PC-3 (cell line): ENCODE results near the gene GNAI2. TPM values are rescaled to one million over a fixed set of nuclear protein-coding genes. Genes with fewer than 3 reads are reported as not detected.

Experiments
- ATAC-seq: fragments of 200-7000 bp; cut with Tn5 transposase; 2 replicates; pipeline ENCODE4 v1.9.1; 2020; ENCODE audit warnings: mild to moderate bottlenecking, moderate library complexity
- BruUV-seq: library from RNA; stranded (reverse); fragments of 400-500 nt; replicated peaks from 2 replicates; lab custom pipeline; 2021; lab: Mats Ljungman, UMichigan
- CTCF ChIA-PET: fragments of 300-600 bp; sonication (Branson Sonifier 250); formaldehyde crosslinking; loops from one replicate; lab custom pipeline; 2022; ENCODE audit warnings: antibody characterized with exemption; lab: Charles Lee
- POLR2A ChIA-PET: fragments of 300-600 bp; sonication (Branson Sonifier 250); formaldehyde crosslinking; loops from one replicate; lab custom pipeline; 2022; ENCODE audit warnings: antibody characterized with exemption; ENCODE audit not compliant: unreplicated experiment; lab: Charles Lee
- DNase-seq: peaks from one replicate; pipeline ENCODE4 v3.0.0-alpha.2; 2015
- H2AFZ ChIP-seq: fragments of 300-600 bp; sonication (generic); 2 replicates; pipeline ENCODE4 v1.6.0; 2016; ENCODE audit warnings: antibody characterized with exemption, low read length
- H3F3A ChIP-seq: fragments of 300-600 bp; sonication (generic); one replicate; pipeline ENCODE4 v1.6.0; 2017; ENCODE audit warnings: antibody characterized with exemption, low read length, control low read depth, mild to moderate bottlenecking; ENCODE audit not compliant: unreplicated experiment
- H3K27ac ChIP-seq: fragments of 300-600 bp; sonication (generic); 2 replicates; pipeline ENCODE4 v1.5.1; 2016; ENCODE audit warnings: mild to moderate bottlenecking, low read length
- H3K27me3 ChIP-seq: fragments of 300-600 bp; sonication (generic); 2 replicates; pipeline ENCODE4 v1.6.1; 2016; ENCODE audit warnings: low read length, mixed read lengths
- H3K36me3 ChIP-seq: fragments of 300-600 bp; sonication (generic); 2 replicates; pipeline ENCODE4 v1.6.1; 2016; ENCODE audit warnings: low read depth, mixed run types, low read length, mixed read lengths
- H3K4me1 ChIP-seq: fragments of 300-600 bp; sonication (generic); 2 replicates; pipeline ENCODE4 v1.5.1; 2016; ENCODE audit warnings: low read length; ENCODE audit not compliant: insufficient read depth
- H3K4me2 ChIP-seq: fragments of 300-600 bp; sonication (generic); 2 replicates; pipeline ENCODE4 v1.6.0; 2016; ENCODE audit warnings: low read length
- H3K4me3 ChIP-seq: fragments of 300-600 bp; sonication (generic); 2 replicates; pipeline ENCODE4 v1.5.1; 2016; ENCODE audit warnings: mild to moderate bottlenecking, low read length, mixed read lengths
- H3K79me2 ChIP-seq: fragments of 300-600 bp; sonication (generic); 2 replicates; pipeline ENCODE4 v1.6.1; 2017; ENCODE audit warnings: low read length, mixed read lengths
- H3K9ac ChIP-seq: fragments of 300-600 bp; sonication (generic); 2 replicates; pipeline ENCODE4 v1.6.0; 2016; ENCODE audit warnings: mild to moderate bottlenecking, low read length
- H3K9me2 ChIP-seq: fragments of 300-600 bp; sonication (generic); replicated peaks from 2 replicates; pipeline ENCODE4 v1.6.1; 2016; ENCODE audit warnings: mixed run types, low read length, mixed read lengths
- H3K9me3 ChIP-seq: fragments of 300-600 bp; sonication (generic); 2 replicates; pipeline ENCODE4 v1.6.1; 2016; ENCODE audit warnings: low read length, mixed read lengths
- H4K20me1 ChIP-seq: fragments of 300-600 bp; sonication (generic); 2 replicates; pipeline ENCODE4 v1.6.1; 2016; ENCODE audit warnings: low read length, mixed read lengths
- EZH2 ChIP-seq: fragments of 300-600 bp; sonication (generic); IDR thresholded peaks from one replicate; pipeline ENCODE4 v1.6.1; 2017; ENCODE audit warnings: antibody characterized with exemption, mild to moderate bottlenecking, low read length; ENCODE audit not compliant: unreplicated experiment
- EZH2phosphoT487 ChIP-seq: fragments of 300-600 bp; sonication (generic); IDR thresholded peaks from 2 replicates; pipeline ENCODE4 v1.6.1; 2018; ENCODE audit warnings: mild to moderate bottlenecking, antibody characterized with exemption, low read length, borderline replicate concordance
- intact Hi-C: fragments of 100-400 bp; cut with micrococcal nuclease; formaldehyde crosslinking; loops from 2 replicates; pipeline ENCODE4 v1.9.0; 2023
- total RNA-seq: library from RNA; depleted of rRNA; stranded (reverse); fragments of >200 nt; gene quantifications from 2 replicates; pipeline ENCODE4 v1.2.3, GENCODE V29; 2014
- TF ChIP-seq, protein P1 (sequence below): fragments of 300-600 bp; sonication (generic); conservative IDR thresholded peaks from 2 replicates; pipeline ENCODE4 v1.5.1; 2017; ENCODE audit warnings: antibody characterized with exemption, low read depth, mild to moderate bottlenecking, low read length

Gene GNAI2
- total RNA-seq, 1 experiment from 2014 or later = 221 TPM

DNA sequence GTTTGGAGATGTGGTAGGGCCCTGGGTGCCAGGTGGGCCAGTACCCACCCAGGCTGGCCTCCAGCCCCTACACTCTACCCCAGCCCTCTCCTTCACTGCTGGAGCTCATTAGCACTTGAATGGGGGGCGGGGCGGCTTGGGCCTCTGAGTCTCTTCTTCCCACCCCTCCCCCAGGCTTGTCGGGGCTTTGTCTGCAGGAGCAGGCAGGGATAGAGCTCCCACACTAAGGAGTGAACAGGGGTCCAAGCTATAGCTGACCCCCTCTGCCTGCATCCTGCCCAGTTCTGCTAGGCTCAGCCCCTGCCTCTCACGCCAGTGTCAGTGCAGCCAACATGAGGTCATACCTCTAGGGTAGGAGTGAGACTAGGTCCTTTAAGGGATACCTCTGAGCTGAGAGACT lies 5.2 kb downstream of the GNAI2 start:
- Histone ChIP-seq H3K36me3 (peaks cover 10% of the 10 kb centered on the region; the same call in 1 of the 2 replicates), H3K9ac (no peak overlapping the region), H3K79me2 (peaks cover 94% of the 10 kb centered on the region), H3K27ac (no peak overlapping the region), H3F3A (peaks cover 5% of the 10 kb centered on the region), H3K9me3 (no peaks in the 10 kb centered on the region), H2AFZ (no peak overlapping the region), H3K27me3 (no peaks in the 10 kb centered on the region), H3K4me2 (no peak overlapping the region), H3K4me1 (peaks cover 24% of the 10 kb centered on the region), H4K20me1 (peaks cover 42% of the 10 kb centered on the region), H3K4me3 (no peak overlapping the region), H3K9me2 (no peaks in the 10 kb centered on the region)
- no TSS peak for BruUV-seq
- DNase-seq (no peak), ATAC-seq (no peak)
- intact Hi-C loops = no loop called here
- POLR2A ChIA-PET = no interaction called here
- CTCF ChIA-PET = no interaction called here
- TF ChIP-seq, protein P1, sequence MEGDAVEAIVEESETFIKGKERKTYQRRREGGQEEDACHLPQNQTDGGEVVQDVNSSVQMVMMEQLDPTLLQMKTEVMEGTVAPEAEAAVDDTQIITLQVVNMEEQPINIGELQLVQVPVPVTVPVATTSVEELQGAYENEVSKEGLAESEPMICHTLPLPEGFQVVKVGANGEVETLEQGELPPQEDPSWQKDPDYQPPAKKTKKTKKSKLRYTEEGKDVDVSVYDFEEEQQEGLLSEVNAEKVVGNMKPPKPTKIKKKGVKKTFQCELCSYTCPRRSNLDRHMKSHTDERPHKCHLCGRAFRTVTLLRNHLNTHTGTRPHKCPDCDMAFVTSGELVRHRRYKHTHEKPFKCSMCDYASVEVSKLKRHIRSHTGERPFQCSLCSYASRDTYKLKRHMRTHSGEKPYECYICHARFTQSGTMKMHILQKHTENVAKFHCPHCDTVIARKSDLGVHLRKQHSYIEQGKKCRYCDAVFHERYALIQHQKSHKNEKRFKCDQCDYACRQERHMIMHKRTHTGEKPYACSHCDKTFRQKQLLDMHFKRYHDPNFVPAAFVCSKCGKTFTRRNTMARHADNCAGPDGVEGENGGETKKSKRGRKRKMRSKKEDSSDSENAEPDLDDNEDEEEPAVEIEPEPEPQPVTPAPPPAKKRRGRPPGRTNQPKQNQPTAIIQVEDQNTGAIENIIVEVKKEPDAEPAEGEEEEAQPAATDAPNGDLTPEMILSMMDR = no peak
- TF ChIP-seq EZH2phosphoT487 = no peak
- no peak for TF ChIP-seq EZH2

- POLR2A ChIA-PET = no interaction called here
- no peak overlapping the region for H3K4me3 ChIP-seq
- H3K27me3 ChIP-seq = no peaks in the 10 kb centered on the region
- no peak overlapping the region for H3K9ac ChIP-seq
- intact Hi-C loops = no loop called here
- DNase-seq = no peak
- H3K4me2 ChIP-seq = no peak overlapping the region
- TF ChIP-seq EZH2phosphoT487 (no peak), EZH2 (no peak)
- TF ChIP-seq, protein P1 = no peak
- no TSS peak for BruUV-seq
- CTCF ChIA-PET = no interaction called here
- H3K9me2 ChIP-seq = no peaks in the 10 kb centered on the region
- no peaks in the 10 kb centered on the region for H3K9me3 ChIP-seq
- H3F3A ChIP-seq = peaks cover 6% of the 10 kb centered on the region
- no peak for ATAC-seq
- H2AFZ ChIP-seq = no peak overlapping the region
- peaks cover 10% of the 10 kb centered on the region; the same call in 1 of the 2 replicates for H3K36me3 ChIP-seq
- peaks cover 92% of the 10 kb centered on the region for H3K79me2 ChIP-seq
- H3K27ac ChIP-seq = no peak overlapping the region
- H3K4me1 ChIP-seq = peaks cover 31% of the 10 kb centered on the region
- peaks cover 37% of the 10 kb centered on the region for H4K20me1 ChIP-seq
Measured at GRCh38 chr3:50241713-50242380, 5.8 kb downstream of the GNAI2 start.

GRCh38 chr3:50242381-50242770 lies 6.4 kb downstream of the GNAI2 start:
- peaks cover 34% of the 10 kb centered on the region for H4K20me1 ChIP-seq
- intact Hi-C loops = no loop called here

More at GRCh38 chr3:50242381-50242770, 6.4 kb downstream of the GNAI2 start:
- Histone ChIP-seq H3F3A (peaks cover 10% of the 10 kb centered on the region), H3K27me3 (no peaks in the 10 kb centered on the region), H3K79me2 (peaks cover 92% of the 10 kb centered on the region), H3K36me3 (peaks cover 10% of the 10 kb centered on the region; the same call in 1 of the 2 replicates), H3K9me2 (no peaks in the 10 kb centered on the region), H3K9ac (no peak overlapping the region), H3K9me3 (no peaks in the 10 kb centered on the region), H3K27ac (no peak overlapping the region), H3K4me1 (peaks cover 36% of the 10 kb centered on the region), H2AFZ (no peak overlapping the region), H3K4me3 (no peak overlapping the region), H3K4me2 (no peak overlapping the region)
- ChIA-PET CTCF (no interaction called here), POLR2A (no interaction called here)
- no TSS peak for BruUV-seq
- ATAC-seq (no peak), DNase-seq (no peak)
- TF ChIP-seq EZH2 (no peak), EZH2phosphoT487 (no peak)
- TF ChIP-seq, protein P1 = no peak
